B cell (primary cell): ENCODE measurements around the gene CEP95. TPM values are rescaled to one million over a fixed set of nuclear protein-coding genes. Genes with fewer than 3 reads are reported as not detected.
A peak's percentile ranks its signal among the peaks of the same experiment; 100 is the strongest.

Experiments used
- ATAC-seq: fragments of 200-7000 bp; cut with Tn5 transposase; one replicate; pipeline ENCODE4 v1.10.0; 2021; ENCODE audit warnings: low read depth, mild to moderate bottlenecking, moderate number of reproducible peaks, moderate library complexity
- CTCF ChIA-PET: fragments of 350-600 bp; sonication (Branson Sonifier 250); formaldehyde crosslinking; loops from one replicate; lab custom pipeline; 2021; ENCODE audit warnings: antibody characterized with exemption, inconsistent platforms; lab: Charles Lee
- POLR2A ChIA-PET: fragments of 350-600 bp; sonication (Branson Sonifier 250); formaldehyde crosslinking; loops from one replicate; lab custom pipeline; 2021; ENCODE audit warnings: antibody characterized with exemption; lab: Charles Lee
- DNase-seq: peaks from one replicate; pipeline ENCODE4 v3.0.0; 2013
- H2AFZ ChIP-seq: 2 replicates; pipeline ENCODE4 v1.6.1; 2012; ENCODE audit warnings: mild to moderate bottlenecking, low read depth, low read length; ENCODE audit not compliant: insufficient read depth, poor library complexity, severe bottlenecking
- H3K27ac ChIP-seq, 2 donors: 1 replicate in 1 of 2; 2 replicates in 1 of 2; pipeline ENCODE4 v1.5.1; 2012 to 2013; ENCODE audit warnings: low read length in 2 of 2, mild to moderate bottlenecking in 2 of 2, moderate library complexity in 1 of 2
- H3K27me3 ChIP-seq, 4 experiments: fragments of 200-600 bp in 1 of 4; sonication (generic) in 1 of 4; replicated peaks in 1 of 4; 1 replicate in 2 of 4; 2 replicates in 2 of 4; pipeline versions ENCODE4 v1.6.1 to v1.7.0; 2013 to 2016; ENCODE audit warnings: low read length in 3 of 4, mild to moderate bottlenecking in 2 of 4, mixed read lengths in 1 of 4, moderate library complexity in 1 of 4; ENCODE audit not compliant: insufficient read depth in 4 of 4, control insufficient read depth in 3 of 4; ENCODE audit errors: control extremely low read depth in 1 of 4
- H3K36me3 ChIP-seq, 2 experiments: replicated peaks in 1 of 2; 1 replicate in 1 of 2; 2 replicates in 1 of 2; pipeline versions ENCODE4 v1.6.1 to v1.7.1; 2013; ENCODE audit warnings: low read length in 1 of 2; ENCODE audit not compliant: insufficient read depth in 2 of 2, control insufficient read depth in 1 of 2; ENCODE audit errors: control extremely low read depth in 1 of 2, extremely low read depth in 1 of 2
- H3K4me1 ChIP-seq, 2 donors: fragments of 200-600 bp in 1 of 2; sonication (generic) in 1 of 2; 1 replicate in 1 of 2; 2 replicates in 1 of 2; pipeline versions ENCODE4 v1.5.1 to v1.6.1; 2013 to 2017; ENCODE audit warnings: low read length in 2 of 2; ENCODE audit not compliant: control insufficient read depth in 2 of 2, insufficient read depth in 2 of 2
- H3K4me2 ChIP-seq: replicated peaks from 2 replicates; pipeline ENCODE3; 2012; ENCODE audit warnings: mild to moderate bottlenecking, low read depth, low read length; ENCODE audit not compliant: poor library complexity, severe bottlenecking
- H3K4me3 ChIP-seq, 5 experiments: fragments of 200-600 bp in 1 of 5; sonication (generic) in 1 of 5; 1 replicate in 3 of 5; 2 replicates in 2 of 5; pipeline versions ENCODE4 v1.5.1 to v1.7.0; 2011 to 2016; ENCODE audit warnings: low read length in 4 of 5, mild to moderate bottlenecking in 4 of 5, low read depth in 2 of 5, control low read depth in 1 of 5, moderate library complexity in 1 of 5; ENCODE audit not compliant: insufficient read depth in 1 of 5; ENCODE audit errors: control extremely low read depth in 1 of 5, extremely low read depth in 1 of 5
- H3K79me2 ChIP-seq: fragments of 200-600 bp; sonication (generic); one replicate; pipeline ENCODE4 v1.6.0; 2016; ENCODE audit warnings: low read length; ENCODE audit not compliant: control insufficient read depth, insufficient read depth
- H3K9ac ChIP-seq: fragments of 200-600 bp; sonication (generic); 2 replicates; pipeline ENCODE4 v1.6.1; 2017; ENCODE audit warnings: mild to moderate bottlenecking, low read length, moderate library complexity
- H3K9me3 ChIP-seq, 3 donors: one replicate each; pipeline versions ENCODE4 v1.6.1 to v1.7.1; 2013; ENCODE audit warnings: low read length in 2 of 3; ENCODE audit not compliant: control insufficient read depth in 2 of 3, insufficient read depth in 1 of 3; ENCODE audit errors: control extremely low read depth in 1 of 3
- H4K20me1 ChIP-seq: 2 replicates; pipeline ENCODE4 v1.6.0; 2012; ENCODE audit warnings: mild to moderate bottlenecking, low read length; ENCODE audit not compliant: insufficient read depth, control insufficient read depth, poor library complexity, severe bottlenecking
- H3K27ac Mint-ChIP-seq: one replicate; pipeline ENCODE4 v1.8.0; 2021; ENCODE audit warnings: mixed read lengths
- H3K27me3 Mint-ChIP-seq: one replicate; pipeline ENCODE4 v1.8.0; 2021; ENCODE audit warnings: mixed read lengths
- H3K4me1 Mint-ChIP-seq: one replicate; pipeline ENCODE4 v1.8.0; 2021; ENCODE audit warnings: mixed read lengths
- H3K4me3 Mint-ChIP-seq: one replicate; pipeline ENCODE4 v1.8.0; 2021; ENCODE audit warnings: mixed read lengths
- H3K9me3 Mint-ChIP-seq: one replicate; pipeline ENCODE4 v1.8.0; 2022; ENCODE audit warnings: mixed read lengths; ENCODE audit not compliant: insufficient read depth
- EZH2 ChIP-seq: IDR thresholded peaks from 2 replicates; pipeline ENCODE4 v1.6.1; 2012; ENCODE audit warnings: borderline replicate concordance, low read depth, mild to moderate bottlenecking, moderate library complexity, low read length; ENCODE audit not compliant: insufficient read depth, poor library complexity, severe bottlenecking
- WGBS: methylation state at CpG from one replicate; pipeline ENCODE4 v1.1.5; 2013; ENCODE audit warnings: missing lambda C conversion rate; ENCODE audit not compliant: insufficient coverage; 5-methylcytosine and 5-hydroxymethylcytosine counted together
- intact Hi-C: fragments of 100-400 bp; cut with micrococcal nuclease; formaldehyde crosslinking; loops from one replicate; pipeline ENCODE4 v1.10.0; 2022
- polyA plus RNA-seq: library from polyadenylated mRNA; depleted of rRNA; stranded (reverse); fragments of >200 nt; gene quantifications from 2 replicates; pipeline ENCODE4 v1.2.3, GENCODE V29; 2012
- total RNA-seq, 2 donors: library from RNA; stranded (reverse); fragments of 120-200 nt in 1 of 2; gene quantifications; 1 replicate in 1 of 2; 2 replicates in 1 of 2; pipeline versions ENCODE4 v1.2.3 to v1.2.4, GENCODE V29; 2013 to 2022
- TF ChIP-seq, protein P1 (sequence below): fragments of 200-600 bp; IDR thresholded peaks from one replicate; pipeline ENCODE4 v1.8.0; 2022; ENCODE audit warnings: antibody characterized with exemption, mild to moderate bottlenecking

CEP95 gene
- total and polyA plus RNA-seq, 2 donors (not counting 1 experiment from before 2014, with no cell fraction given): 71.1 to 122 TPM

- DNase-seq (no peak), ATAC-seq (no peak)
- POLR2A ChIA-PET: interaction anchor here (0.6 to 3.7 kb wide), 14 partner anchors 9 to 803 kb away, joined by 3 to 97 read pairs (median 5); partner anchors contain the start of genes CCDC47, DDX42, GNA13 and ICAM2
- peak overlapping the region; percentile 97 for H3K4me3 Mint-ChIP-seq
- WGBS: 2% methylated on average over 12 of the region's 13 CpGs
- H3K27ac Mint-ChIP-seq: peak overlapping the region; percentile 99
- no peak for TF ChIP-seq EZH2
- TF ChIP-seq, protein P1, sequence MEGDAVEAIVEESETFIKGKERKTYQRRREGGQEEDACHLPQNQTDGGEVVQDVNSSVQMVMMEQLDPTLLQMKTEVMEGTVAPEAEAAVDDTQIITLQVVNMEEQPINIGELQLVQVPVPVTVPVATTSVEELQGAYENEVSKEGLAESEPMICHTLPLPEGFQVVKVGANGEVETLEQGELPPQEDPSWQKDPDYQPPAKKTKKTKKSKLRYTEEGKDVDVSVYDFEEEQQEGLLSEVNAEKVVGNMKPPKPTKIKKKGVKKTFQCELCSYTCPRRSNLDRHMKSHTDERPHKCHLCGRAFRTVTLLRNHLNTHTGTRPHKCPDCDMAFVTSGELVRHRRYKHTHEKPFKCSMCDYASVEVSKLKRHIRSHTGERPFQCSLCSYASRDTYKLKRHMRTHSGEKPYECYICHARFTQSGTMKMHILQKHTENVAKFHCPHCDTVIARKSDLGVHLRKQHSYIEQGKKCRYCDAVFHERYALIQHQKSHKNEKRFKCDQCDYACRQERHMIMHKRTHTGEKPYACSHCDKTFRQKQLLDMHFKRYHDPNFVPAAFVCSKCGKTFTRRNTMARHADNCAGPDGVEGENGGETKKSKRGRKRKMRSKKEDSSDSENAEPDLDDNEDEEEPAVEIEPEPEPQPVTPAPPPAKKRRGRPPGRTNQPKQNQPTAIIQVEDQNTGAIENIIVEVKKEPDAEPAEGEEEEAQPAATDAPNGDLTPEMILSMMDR: no peak
- intact Hi-C loops: loop anchor here (5.0 kb wide), 5 partner anchors 472 to 953 kb away; partner anchors contain the start of genes DCAF7, FTSJ3, LIMD2 and PSMC5
- no peaks in the 10 kb centered on the region for H3K27me3 Mint-ChIP-seq
- CTCF ChIA-PET: interaction anchor here (0.8 to 5.5 kb wide), 5 partner anchors 8 to 183 kb away, joined by 3 to 125 read pairs (median 29); partner anchors contain the start of gene POLG2
- H2AFZ ChIP-seq: no peak overlapping the region
- H3K9me3 Mint-ChIP-seq: no peaks in the 10 kb centered on the region
- H4K20me1 ChIP-seq: peaks cover 78% of the 10 kb centered on the region
- peaks cover 71% of the 10 kb centered on the region for H3K79me2 ChIP-seq
- H3K4me3 ChIP-seq: peak overlapping the region; percentile 97 to 100 (median 99)
- H3K9me3 ChIP-seq: no peaks in the 10 kb centered on the region
- peak overlapping the region; percentile 99 to 100 for H3K27ac ChIP-seq
- no peaks in the 10 kb centered on the region for H3K27me3 ChIP-seq
- H3K4me1 ChIP-seq: peaks cover 31 to 32% of the 10 kb centered on the region in 2 donors
- H3K9ac ChIP-seq: peak overlapping the region; percentile 100
- H3K4me1 Mint-ChIP-seq: peaks cover 66% of the 10 kb centered on the region
- H3K4me2 ChIP-seq: peak overlapping the region; percentile 83
- peaks cover 3 to 65% of the 10 kb centered on the region in 2 experiments for H3K36me3 ChIP-seq
Observed at GRCh38 chr17:64504769-64505339, 1.9 kb upstream of the CEP95 start.
